Activated CD8-positive, alpha-beta memory T cell treated with anti-CD3 and anti-CD28 coated beads for 24 hours (primary cell): ENCODE measurements around the gene CAPN8.

Experiments used
- DNase-seq: peaks from one replicate; pipeline ENCODE4 v3.0.0-alpha.2; 2020

The CAPN8 gene

DNA sequence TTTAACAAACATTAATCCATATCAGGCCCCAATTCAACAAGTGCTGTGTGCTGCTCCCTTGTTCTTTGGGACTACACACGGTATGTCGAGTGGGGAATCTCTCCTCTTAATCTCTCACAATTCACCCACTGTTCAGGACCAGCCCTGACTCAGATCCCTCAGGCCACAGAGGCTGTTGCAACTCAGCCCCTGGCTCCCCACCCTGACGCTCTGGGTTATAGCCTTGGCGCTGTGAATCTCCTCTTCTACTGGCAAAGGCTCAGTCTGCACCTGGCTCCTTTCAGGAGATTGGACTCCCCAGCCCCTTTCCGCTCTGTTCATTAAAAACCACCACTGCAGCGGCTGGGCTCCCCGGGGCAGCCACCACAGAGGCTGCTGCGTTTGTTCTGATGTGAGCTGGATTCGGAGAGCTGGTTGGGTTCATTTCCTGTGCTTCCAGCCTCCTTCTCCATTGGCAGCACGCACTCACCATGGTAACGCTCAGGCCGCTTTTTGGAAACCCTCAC, 13.0 kb downstream of the CAPN8 start:
- no peak for DNase-seq

DNA sequence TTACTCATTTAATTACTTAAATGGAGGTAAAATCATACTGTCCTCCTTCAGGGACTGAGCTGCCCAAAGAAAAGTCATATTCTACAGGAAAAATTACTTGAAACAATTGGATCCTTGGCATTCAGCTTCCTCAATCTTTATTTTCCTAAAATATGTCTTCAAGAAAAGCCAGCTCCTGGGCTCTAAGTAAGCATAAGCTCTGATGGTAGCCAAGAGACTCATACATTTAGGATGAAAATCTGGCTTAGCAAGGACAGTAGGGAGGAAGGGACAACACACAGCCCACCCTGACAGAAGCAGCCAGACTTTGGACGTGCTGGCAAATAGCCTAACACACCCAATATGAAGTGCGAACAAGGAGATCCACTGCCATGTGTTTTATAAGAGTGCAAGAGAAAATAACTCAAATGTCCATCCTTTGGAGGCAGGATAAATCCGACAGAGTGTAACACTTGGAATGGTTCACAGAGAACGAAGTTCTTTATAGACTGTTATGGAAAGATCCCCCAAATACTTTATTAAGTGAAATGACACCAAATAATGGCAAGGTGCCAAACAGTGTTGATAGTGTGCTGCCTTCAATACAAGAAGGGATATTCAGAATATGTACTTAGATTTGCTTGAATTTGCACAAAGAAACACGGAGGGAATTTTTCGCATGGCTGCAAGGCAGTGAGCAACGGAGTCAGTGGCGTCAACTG, 14.1 kb downstream of the CAPN8 start:
- DNase-seq, result no peak

DNA sequence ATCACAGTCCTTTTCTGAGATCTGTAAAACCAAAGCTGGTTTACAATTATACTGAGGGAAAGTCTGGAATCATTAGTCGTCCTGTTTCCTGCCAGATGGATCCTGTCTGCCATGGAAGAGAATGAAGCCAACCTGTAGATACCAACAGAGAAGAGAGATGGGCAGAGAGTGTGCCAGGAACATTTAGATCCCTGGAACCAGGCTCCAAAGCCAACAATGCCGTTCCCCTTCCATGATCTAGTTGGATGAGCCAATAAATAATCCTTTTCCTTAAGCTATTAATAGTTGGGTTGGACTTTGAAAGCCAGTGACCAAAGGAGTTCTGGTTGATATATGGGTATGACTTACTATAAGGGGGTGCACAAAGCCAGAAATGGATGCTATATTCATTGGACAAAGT, 15.0 kb downstream of the CAPN8 start:
- no peak for DNase-seq

DNA sequence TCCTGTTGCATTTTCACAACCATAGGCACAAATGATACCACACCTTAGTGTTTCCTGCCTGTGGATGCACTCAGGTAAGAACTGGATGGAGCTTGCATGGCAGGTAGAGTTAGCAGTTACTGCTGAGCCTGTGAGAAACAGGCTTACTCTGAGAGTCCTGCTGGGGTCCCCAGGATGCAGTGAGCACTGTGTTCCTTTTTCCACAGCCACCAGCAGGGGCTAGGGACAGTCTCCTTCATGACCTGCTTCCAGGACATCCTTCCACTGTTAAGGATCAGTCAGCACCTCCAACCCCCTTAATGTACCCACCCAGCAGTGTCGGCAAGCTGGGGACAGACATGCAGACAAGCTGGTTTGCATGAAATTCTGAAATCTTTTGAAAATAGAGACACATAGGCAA, 16.3 kb downstream of the CAPN8 start:
- no peak for DNase-seq

DNA sequence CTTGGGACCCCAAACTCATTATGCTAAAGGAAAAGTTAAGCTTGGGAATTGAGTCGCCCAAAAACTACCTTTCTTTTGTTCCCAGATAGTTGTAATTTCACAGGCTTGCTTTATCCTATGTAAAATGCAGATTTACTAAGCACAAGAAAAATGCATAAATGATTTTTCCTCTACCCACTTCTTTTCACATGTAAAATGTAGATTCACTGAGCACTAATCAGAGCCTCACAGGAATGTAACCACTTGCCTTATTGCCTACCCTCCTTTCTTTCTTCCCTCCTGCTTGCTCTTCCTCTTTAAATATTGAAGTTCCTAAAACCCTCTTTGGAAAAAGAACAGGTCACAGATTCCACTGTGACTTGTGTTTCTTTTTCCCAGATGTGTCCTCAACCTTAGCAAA, 18.3 kb downstream of the CAPN8 start:
- no peak for DNase-seq

DNA sequence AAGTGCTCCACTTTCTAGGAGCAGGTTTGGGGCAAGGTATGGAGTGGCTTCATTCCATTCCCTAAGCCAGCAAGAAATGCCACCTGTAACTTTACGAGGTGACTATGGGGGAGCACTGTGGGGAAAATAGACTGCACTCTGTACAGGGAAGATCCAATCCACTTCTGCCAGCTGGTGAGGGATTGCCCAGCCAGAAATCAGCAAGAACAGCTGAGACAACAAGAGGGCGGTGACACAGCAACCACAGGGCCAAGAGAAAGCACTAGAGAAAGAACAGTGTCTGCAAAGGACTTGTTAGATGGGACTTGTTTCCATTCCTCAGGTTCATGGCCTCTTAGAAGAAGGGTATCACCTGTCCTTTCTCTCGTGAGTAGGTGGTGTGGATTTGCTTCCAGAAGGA, 19.6 kb downstream of the CAPN8 start:
- DNase-seq, result no peak

DNA sequence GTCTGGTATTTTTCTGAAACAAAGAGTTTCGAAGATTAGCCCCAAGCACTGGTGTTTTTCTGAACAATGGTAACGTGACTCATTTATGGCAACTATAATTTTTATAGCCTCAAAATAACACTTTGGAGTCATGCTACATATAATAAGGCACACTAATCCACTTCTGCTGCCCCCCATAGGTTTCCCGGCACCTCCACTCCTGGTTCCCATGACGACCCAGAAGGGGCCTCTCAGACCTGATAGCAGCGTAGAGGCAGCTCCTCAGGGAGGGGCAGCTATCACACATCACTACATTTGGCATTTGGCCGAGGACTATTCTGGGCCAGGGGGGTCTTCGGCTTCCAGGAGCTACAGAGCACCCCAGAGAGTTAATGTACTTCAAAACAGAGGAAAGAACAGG, 23.3 kb downstream of the CAPN8 start:
- no peak for DNase-seq

DNA sequence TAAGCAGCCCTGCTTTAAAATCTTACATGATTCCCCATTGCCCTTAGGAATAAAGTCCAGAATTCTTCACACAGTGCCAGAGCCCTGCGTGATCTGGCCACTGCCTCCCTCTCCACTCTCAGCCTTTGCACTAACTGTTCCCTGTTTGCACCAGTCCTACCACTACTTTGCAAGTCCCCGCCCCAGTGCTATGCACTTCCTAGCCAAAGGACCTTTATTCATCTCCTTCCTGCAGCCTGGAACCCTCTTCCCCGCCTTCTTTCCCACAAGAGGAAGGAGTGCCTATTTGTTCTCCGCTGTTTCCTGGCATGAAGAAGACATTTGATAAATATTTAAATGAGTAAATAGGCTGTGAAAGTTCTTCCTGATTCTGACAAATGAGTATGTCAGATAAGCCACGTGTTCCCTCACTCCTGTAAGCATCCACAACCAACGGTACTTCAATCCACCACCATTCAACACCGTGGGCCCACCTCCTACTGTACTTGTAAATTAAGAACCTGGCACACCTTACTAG, 23.9 kb downstream of the CAPN8 start:
- no peak for DNase-seq

DNA sequence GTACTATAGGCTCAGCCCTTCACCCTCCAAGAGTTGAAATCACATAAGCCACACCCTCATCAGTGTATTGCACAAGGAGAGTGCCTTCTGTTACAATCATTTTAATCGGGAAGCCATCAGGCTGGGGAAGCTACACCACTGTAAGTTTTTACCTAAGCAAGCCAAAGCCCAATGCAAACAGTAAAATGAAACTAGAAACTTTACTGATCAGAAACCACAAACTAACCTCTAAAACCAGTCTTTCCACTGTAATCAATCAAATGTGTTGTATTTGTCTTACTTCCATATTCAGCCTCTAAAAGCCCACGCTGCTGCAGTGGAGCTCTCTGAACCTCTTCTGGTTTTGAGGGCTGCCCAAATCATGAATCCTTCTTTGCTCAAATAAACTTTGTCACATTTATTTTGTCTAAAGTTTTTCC, 26.2 kb downstream of the CAPN8 start:
- no peak for DNase-seq

DNA sequence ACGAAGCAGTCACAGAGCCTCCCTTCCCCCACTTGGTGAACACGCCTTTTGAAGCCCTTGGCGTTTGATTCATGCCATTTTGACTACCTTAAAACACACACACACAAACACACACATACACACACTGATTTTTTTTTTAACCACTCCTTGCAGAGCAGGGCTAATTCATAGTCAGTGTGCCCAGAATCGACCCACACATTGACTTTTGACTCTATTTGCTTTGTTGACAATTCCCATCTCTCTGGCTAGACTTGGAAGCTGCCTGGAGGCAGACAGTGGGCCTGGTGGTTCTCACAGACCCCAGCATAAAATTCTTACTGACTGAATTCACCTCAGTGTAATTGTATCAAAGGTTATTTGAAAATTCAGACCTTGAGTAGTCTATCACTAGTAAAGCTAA, 30.3 kb downstream of the CAPN8 start:
- DNase-seq, result no peak

DNA sequence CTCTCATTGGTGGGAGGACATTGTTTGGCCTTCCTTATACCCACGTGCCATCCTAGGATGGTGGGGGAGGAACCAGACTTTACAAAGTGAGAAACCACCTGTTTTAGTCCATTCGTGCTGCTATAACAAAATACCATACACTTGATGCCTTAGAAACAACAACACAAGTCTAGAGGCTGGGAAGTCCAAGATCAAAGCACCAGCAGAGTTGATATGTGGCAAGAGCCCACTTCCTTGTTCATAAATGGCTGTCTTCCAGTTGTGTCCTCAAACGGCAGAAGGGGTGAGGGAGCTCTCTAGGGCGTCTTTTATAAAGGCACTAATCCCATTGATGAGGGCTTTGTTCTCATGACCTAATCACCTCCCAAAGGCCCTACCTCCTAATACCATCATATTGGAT, 31.1 kb downstream of the CAPN8 start:
- no peak for DNase-seq

DNA sequence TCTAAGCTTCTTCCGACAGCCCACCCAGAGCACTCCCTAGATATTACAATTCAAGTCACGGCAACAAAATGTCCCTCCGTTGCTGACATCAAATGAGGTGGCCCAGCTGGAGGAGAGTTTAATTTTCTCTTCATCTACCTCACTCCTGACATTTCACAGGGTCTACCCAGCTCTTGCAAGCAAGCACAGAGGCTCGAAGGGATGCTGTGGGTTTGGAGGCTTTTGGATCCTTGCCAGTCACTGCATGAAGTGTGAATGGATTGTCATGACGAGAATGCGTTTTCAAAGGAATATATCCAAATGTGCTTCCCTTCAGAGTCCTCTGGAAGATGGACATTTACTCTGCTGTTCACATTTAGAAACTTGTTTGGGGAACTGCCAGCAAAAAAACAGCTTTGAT, 33.5 kb downstream of the CAPN8 start:
- DNase-seq, result no peak

DNA sequence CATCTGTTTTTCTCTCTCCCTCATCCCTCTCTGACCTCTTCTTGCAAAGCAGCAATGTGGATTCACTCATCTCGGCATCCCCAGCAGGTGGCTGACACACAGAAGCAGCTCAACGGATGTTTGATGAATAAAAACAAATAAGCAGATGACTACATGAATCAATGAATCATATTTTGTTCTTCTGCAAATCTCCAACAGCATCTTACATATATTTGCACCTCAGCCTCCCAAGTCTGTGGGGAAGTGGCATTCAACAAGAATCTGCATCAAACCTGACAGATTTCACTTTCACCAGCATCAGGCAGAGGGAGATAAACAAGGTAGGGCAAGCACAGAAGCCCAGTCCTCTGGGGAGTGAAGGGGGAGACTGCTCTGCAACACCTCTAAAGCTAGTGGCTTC, 34.0 kb downstream of the CAPN8 start:
- no peak for DNase-seq

DNA sequence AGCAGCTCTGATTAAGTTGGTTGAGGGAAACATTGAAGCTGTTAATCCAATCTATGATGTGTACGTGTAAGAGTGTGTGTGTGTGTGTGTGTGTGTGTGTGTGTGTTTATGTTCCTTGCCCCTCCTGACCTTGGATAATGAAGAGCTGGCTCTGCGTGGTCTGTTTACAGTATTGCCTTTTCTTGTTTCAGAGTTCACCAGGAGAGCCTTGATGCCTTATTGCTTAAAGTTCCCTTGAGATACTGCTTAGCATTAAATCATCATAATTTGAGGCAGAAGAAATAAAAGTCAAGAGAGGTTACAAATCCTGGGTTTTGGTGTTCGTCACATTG, 36.4 kb downstream of the CAPN8 start:
- no peak for DNase-seq

DNA sequence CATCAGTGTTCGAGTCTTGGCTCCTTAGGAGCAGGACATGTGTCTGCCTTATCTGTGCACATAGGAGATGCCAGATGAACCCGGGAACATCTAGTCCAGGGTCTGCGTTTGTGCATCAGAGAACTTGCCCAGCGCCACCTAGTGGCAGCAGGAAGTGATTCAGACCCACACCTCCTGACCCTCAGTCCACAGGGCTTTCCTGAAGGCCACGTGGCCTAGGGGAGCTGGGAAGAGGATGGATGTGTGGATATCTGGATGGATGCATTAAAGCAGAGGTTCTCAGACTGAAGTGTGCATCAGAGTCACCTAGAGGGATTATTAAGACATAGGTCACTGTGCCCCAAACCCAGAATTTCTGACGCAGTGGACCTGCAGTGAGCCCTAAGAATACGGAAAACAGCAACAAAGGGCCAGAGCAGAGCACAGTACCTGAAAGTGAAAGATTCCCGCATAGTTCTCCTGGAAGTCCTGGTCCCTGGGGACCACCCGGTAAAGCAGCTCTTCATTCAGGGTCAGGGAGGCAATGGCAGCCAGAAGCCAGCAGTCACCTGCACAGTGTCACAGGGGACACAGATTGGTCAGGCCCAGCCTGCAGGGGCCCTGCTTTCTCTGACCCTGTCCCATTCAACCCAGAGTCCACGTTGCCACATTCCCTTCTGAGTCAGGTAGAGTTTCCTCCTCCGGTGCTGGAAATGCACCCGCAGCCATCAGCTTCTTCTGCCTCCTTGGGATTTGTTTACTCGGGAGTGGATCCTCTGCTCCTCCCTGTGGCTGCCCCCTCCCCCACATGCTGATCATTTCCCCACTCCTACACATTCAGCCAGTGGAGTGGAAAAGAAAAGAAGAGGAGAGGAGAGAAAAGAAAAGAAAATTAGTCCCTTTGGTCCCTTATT, 37.0 kb downstream of the CAPN8 start:
- peak; percentile 70 for DNase-seq

DNA sequence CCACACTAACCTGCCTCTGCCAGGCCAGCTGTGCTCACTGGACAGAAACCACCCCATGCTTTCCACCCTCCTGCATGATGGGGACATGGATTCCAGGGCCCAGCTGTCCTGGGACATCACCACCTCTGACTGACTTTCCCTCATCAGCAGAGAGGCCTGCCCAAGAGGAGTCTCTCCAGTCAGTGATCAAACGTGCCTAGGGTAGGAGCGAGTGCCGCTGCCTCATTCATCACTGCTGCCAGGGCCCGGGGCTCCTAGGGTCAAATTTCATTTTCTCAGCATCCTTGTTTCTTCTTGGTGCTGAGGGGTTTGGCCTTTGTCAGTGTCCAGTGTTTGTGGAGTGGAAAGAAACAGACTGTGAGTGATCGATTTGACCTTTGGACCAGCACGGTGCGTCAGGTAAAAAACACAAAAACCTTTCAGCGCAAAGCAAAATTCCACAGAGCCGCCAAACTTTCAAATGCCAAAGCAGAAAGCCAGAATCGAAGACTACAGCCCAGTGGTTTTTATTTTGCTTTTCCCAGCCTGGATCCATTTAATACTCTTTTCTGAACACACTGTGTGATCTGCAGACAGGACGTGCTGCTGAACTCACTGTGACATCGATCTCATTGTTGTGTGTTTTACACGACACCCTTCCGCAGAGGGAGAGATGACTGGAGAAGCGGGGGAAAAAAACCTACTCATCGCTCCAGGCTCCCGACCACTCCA, 43.2 kb downstream of the CAPN8 start:
- no peak for DNase-seq

DNA sequence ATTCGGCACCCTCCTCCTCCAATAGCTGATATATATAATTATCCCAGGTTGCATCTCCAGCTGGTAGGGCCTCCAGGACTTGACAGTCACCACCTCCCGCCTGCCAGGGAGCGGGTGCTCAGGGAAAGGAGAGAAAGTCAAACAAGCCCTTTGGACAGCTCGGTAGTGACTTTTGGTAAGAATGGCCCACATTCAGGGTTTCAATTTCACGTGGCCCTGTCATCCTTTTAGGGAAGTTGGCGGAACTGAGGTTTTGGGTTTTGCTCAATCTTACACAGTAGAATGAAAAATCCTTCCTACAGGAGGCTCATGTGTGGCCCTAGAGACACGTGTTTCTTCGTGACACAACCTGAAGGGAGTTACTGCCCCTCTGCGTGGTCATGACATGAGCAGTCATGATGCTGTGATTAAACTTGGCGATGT, 44.2 kb downstream of the CAPN8 start:
- no peak for DNase-seq

DNA sequence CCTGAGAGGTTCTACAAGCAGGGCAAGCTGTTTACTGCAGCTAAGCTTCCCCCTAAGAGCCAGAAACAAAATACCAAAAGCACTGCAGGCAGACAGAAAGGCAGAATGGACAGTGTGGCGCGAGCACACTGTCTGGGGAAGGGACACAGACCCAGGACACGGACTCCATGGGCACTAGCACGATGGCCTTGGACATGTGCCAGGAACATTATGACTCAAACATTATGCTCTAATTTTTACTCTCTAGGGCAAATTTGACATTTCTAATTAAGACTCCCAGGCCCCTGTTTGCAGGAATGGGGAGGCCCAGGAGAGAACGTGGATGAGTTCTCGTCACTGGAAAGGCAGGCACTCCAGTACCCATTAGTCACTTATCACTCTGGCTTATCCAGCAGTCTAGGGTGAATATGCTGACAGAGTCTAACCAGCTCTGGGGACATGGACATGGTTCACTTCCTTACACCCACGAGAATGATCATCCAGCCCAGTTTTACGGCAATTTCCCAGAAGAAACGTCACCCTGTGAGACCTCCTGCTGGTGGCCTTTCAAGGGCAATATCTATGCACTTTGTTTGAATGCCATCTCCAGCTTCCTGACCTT, 45.1 kb downstream of the CAPN8 start:
- no peak for DNase-seq

DNA sequence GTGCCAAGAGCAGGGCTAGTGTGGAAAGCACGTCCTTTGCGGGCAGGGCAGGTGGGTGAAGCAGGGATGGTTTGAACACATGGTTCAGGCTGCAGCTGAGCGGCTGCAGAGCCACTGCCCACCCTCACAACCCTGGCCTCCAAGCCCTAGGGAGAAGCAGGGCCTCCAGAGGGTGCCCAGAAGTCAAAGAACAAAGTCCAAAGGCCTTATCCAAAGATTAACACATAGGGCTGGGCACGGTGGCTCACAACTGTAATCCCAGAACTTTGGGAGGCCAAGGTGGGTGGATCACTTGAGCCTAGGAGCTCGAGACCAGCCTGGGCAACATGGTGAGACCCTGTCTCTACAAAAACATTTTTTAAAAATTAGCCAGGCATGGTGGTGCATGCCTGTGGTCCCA, 46.8 kb downstream of the CAPN8 start:
- no peak for DNase-seq

DNA sequence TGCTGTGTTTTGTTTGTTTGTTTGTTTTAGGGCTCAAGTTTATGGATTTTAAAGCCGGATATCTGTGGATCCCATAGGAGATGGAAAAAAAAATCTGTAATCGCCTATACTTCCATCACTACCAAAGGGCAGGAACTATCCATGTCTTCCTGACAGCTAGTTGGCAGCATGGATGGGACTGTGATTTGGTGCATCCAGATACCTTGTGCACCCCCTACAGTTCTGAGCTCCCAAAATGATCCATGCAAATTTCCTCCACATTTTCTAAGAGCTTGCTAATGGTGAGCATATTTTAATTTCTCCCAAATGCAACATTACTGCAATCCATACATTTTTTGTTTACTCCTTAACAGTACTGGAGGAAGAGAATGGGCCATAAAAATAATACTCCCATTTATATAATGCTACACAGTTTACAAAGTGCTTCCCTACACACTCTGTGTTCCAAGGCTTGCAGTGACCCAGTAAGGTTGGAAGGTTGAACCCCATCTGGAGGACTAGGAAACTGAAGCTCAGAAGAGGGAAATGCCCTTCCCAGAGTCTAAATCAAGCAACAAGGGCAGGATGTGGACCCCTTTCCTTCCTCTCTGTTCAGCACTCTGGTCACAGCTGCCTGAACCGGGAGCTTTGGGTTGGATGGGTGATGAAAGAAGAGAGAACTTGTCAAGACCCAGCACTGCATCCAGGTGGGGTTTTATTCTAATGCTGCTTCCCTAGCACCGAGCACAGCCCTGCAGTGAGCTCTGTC, 48.0 kb downstream of the CAPN8 start:
- no peak for DNase-seq

DNA sequence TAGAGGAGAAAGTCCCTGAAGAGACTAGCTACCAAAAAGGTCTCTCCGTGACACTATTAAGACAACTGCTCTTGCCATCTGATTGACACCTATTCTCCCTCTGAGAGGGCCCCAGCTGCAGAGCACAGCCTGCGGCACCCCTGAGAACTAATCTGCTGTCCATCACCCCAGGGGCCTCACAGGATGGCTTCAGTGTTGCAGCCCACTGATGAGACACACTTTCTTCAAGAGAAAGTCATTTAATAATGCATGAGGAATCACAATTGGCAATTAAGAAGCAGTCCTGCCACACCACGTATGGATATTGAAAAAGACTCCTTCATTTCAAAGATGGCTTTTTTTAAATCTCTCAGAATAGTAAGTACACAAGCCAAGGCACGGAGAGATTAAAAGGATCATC, 48.9 kb downstream of the CAPN8 start:
- DNase-seq, result no peak

DNA sequence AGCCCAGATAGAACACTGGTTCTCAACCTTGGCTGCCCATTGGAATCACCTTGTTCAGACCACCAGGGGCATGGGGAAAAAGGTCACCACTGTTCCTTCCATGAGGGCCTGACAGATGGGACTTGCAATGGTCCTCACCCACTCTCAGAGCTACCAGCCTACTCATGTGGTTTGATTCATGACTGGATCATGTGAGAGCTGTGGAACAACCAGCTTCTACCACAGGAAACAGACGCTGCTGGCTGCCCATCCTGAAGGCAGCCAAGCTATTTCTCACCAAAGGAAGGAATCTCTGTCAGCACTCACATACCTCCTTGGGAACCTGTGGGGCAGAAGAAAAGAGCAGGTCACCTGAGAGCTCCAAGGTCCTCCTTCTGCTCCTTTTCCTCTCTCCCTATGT, 53.6 kb downstream of the CAPN8 start:
- DNase-seq, result no peak
